HG03469 (cell line): ENCODE data around the gene CDH13.

ENCODE experiments used
- ATAC-seq: cut with Tn5 transposase; IDR thresholded peaks from one replicate; pipeline ENCODE4 v1.9.1; 2021; ENCODE audit warnings: mild to moderate bottlenecking, moderate library complexity, moderate number of reproducible peaks; ENCODE audit not compliant: unreplicated experiment

Gene CDH13

DNA sequence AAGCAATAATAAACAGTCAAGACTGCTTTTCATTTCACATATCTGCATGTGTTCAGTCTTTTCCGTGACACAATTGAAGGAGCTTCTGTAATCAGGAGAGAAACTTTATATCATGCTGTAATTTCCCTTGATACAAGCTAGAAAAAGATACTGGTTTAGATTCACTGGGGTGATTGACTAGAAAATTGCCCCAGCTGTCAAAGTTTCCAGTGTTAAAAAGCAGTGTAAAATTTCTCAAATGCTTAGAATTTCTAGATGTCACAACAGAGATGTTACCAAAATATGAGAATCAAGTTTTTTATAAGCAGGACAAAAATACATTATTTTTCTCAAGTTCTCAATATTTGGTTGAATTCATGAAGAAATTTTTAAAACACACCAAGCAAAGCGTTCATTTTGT is 888.6 kb downstream of the CDH13 start:
- no peak for ATAC-seq

DNA sequence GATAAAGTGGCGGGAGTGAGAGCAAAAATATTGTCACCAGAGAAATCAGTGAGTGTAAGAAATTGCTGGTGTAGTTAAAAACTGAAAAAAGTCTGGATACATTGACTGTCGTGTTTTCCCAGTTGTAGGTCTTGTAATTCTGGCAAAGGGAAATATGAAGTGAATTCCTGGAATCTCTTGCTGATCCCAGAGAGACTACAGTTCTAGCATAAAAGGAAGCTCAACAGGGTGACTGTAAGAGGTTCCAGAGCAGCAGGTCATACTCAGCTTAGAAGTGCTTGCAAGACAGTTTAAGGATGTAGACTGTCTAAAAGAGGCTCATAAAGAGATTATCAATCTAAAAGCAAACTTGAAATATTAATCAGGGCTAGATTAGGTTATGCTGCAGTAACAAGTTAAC is 890.2 kb downstream of the CDH13 start:
- no peak for ATAC-seq

DNA sequence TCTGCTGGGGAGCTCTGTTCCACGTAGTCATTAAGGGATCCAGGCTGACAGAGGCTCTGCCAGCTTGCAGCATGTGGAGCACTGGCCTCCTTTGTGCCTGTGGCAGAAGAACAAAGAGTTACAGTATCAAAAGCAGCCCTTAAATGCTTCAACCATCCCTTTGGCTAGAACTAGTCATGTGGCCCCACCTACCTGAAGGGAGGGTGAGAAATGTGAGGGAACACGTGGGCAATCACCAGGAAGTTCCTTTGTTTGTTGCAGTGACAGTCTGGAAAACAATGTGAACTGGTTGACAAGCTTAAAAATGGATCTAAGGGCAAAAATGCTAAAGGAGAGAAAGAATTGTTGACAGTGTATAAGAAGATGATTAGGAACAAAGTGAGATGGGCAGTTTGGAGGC is 890.6 kb downstream of the CDH13 start:
- no peak for ATAC-seq

DNA sequence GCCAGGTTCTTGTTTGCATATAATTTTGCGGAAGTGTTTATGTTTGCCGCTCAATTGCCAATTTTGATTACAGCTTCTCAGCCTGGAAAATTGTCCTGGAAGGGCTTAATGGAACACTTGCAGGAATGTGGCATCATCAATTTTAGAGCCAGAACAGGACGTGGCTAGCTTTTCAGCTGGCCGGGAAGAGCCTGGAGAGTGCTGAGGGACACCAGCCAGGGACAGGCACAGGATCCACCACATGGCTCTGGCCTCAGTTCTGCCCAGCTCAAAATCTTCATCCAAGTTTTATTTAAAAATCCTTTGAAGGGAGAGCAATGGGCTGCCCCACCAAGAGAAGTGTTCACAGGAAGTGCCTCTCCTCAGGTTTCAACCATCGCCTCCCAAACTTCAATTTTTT is 893.8 kb downstream of the CDH13 start:
- ATAC-seq = no peak

DNA sequence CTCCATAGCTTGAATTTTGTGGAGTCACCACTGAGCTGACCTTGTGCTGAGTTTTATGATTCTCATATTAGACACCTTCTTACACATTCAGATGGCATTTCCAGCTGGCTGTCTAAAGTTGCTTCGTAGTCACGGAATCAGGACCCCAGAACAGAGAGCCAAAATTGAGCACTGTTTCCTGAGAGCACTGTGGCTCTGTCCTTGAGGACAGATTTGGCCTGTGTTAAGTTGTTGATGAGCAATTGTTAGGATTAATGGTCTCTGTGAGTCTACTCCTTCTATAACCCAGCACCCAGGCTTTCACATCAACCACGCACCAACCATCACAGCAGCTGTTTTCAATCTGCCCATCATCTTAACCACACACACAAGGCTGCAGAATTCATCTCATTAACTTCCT is 903.5 kb downstream of the CDH13 start:
- no peak for ATAC-seq

DNA sequence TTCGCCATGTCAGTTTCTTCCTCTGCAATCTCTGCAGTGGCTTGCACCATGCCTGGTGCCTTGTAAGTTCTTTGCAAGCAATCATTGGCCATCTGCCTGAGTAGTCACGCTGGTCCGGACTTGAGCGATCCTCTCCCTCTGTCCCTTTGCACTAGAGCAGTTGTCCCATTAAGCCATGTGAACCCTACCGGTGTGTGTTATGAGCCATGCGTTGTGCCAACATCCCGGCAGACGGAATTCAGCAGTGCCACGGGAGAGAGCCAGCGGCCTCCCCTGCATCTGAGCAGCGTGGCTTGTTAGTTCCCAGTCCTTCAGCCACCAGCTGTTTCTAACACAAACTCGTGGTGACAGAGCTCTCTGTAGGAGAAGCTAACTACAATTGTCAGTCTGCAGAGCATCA is 905.9 kb downstream of the CDH13 start:
- ATAC-seq = no peak

DNA sequence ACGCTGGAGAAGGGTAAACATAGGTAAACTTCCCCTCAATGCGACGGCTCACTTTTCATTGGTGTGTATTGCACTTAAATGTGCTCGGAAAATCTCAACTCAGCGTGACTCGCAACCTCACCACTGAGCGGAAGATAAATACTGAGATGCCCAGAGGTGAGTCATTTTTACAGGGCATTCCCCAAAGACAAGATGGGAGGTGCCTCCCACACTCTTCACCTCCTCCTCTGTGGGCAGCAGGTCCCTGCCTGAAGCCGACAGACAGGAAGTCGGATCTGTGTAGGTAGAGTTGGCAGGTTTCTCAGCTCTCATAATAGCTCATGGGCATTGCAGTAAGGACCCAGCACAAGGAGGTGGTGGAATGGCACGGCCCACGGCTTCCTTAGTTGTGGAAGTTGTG is 906.4 kb downstream of the CDH13 start:
- no peak for ATAC-seq

DNA sequence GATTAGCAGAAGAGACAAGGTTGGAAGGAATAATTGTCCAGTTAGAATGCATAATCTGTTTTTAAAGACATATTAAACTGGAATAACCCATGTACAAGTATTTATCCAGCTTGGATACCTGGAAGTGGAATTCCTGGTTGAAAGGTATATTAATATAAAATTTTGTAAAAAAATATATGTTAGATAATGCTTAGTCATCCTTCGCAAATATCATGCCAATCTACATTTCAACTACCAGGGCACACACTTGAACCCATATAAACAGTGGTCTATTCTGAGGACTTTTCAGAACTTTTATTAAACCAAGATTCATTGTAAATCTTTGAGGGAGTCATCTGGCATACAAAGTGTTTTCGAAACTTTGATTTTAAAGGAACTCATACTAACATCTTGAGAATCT is 911.9 kb downstream of the CDH13 start:
- no peak for ATAC-seq

DNA sequence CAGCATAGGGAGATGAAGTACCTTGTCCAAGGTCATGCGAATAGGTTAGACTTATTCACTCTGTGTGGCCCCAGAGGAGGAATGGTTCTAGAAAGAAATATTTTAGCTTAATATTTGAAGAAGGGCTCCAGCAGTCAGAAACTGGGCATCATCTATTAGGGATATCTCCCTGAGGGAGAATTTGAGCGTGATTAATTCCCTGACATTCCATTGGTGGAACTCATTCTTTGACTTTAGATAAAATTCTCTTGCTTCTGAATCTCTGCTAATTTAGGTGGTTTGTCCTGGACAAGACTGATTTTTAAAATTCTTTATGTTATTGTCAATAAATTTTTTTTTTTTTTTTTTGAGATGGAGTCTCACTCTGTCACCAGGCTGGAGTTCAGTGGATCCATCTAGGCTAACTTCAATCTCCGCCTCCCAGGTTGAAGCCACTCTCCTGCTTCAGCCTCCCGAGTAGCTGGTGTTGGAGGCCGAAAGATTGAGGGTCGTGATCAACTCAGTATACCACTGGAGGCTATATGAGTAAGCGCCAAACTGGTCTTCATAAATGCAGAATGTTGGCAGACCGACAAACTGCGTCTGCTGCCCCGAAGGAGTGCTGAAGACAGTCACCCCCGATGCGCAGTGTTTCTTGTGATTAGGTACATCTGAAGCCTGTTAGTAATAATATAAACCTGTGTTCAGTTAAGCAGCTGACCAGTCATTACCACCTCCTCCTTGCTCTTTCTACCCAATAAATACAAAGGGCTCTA is 913.1 kb downstream of the CDH13 start:
- no peak for ATAC-seq

DNA sequence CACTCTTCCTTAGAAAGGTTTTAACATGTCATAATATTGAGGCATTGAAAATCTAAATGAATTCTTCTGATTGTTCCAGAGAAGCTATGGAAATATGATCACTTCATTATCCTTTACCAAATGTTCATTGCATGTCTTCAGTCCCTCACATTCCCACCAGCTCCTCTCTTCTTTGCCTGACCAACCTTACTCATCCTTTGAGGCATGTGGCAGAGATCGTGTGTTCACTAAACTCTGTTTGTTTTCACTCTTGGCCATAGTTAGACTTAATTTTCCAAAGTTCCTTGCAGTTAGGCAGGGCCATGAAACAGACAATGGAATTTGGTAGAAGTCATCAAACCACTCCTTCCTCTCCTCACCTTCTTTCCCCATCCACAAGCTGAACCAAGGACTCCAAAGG is 914.5 kb downstream of the CDH13 start:
- ATAC-seq = no peak

DNA sequence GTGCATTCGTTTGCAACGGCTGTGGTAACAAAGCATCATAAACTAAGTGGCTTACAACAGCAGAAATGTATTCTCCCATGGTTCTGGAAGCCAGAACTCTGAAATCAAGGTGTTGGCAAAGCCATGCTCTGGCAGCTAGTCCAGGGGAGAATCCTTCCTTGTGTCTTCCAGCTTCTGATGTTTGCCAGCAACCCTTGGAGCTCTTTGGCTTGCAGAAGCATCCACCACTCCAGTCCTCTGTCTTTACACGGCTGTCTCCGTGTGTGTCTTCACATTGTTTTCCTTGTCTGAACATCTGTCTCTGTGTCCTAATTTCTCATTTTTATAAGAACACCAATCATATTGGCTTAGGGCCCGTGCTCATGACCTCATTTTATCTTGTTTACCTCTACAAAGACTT is 915.7 kb downstream of the CDH13 start:
- no peak for ATAC-seq

DNA sequence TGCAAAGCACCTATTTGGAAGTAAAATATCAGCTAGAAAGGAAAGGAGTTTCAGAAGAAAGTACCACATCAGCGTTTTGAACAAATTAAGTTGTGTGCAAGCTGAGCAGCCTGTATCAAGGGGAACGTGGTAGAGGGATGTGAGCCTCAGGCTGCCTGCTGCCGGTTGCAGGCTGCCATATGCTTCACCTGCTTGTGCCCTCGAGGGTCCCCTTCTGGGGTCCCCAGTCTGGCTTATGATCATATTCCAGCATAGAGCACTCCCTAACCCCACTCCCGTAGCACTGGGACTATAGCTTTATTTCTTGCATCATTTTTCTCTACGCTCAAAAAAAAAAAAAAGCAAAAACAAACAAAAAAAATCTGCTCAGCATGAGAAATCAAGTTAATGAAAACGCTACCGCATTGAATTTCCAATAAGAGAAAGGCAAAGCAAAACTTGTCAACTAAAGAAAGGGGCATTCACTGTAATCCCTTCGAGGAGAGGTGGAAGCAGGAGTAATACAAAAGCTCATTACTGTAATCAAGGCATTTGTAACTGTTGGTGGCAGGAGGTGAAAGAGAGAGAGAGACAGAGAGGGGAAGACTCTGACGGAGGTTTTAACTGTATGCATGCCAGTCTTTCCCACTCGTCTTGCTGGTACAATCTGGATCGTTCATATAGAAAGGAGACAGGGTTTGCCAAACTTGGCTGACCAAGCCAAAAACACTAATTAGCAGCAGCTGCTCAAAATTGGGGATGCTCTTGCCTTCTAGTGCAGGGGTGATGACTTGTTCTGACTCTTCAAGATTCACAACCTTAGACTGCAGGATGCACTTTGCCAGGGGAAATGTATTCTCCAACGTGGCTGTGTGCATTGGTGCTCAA is 922.8 kb downstream of the CDH13 start:
- ATAC-seq = no peak

DNA sequence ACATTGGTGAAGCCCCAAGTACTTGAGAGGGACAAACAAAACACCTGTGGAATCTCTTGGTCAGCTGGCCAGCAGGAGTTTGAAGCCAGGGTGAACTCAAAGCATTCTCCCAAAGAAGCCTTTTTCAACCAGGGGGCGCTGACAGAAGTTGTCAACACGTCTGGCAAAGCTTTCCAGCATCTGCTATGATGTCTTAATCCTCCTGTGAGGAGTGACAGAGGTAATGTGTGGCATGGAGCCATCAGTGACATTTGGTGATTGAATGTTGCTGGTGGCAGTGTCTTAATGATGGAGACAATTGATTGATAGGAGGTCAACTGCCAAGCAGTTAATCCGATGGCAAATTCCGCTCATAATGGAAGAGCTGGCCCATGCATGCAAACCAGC is 923.4 kb downstream of the CDH13 start:
- no peak for ATAC-seq

DNA sequence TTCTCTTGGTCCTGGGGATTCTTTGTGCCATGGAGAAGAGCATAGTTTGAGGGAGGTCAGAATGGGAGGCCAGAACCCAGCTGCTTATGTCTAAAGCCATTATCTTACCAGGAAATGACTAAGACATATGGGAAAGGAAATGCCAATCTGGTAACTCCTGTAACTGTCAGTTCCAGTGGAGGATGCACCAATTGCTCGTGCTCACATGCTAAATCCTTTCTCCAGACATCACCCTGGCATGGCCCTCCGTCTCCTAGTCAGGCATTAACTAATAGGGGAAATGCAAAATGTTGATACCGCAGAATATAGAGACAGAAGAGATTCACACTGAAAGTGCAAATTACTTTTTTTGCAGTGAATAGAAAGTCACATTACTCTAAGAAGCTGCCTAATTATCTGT is 925.5 kb downstream of the CDH13 start:
- ATAC-seq = no peak

DNA sequence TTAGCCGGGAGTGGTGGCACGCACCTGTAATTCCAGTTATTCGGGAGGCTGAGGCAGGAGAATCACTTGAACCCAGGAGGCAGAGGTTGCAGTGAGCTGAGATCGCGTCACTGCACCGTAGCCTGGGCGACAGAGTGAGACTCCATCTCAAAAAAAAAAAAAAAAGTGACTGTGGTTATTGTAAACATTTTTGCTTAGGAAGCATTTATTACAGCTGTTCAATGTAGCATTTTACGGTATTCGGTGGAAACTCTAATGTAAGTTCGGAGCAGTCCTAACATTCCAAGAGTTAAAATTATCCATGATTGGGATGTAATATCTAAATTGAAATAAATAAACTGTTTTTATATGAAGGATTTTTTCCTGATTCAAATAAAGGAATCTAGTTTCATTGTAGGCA is 926.2 kb downstream of the CDH13 start:
- ATAC-seq = no peak

DNA sequence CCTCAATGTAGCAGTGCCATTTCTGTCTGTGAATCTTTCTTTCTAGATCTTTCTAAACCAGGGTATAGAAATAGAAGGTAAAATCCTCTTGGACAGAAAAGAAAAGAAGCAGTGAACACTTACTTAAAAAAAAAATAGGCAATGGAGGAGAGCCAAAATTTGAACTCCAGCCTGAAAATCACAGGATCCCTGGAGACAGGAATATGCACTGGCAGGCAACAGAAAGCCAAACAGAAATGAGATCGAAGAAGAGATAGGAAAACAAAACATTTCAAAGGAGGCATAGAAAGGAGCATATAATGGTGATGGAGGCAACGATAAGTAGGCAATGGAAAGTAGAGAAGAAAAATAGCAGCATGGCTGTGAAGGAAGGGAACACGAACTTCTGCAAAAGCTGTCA is 927.3 kb downstream of the CDH13 start:
- no peak for ATAC-seq

DNA sequence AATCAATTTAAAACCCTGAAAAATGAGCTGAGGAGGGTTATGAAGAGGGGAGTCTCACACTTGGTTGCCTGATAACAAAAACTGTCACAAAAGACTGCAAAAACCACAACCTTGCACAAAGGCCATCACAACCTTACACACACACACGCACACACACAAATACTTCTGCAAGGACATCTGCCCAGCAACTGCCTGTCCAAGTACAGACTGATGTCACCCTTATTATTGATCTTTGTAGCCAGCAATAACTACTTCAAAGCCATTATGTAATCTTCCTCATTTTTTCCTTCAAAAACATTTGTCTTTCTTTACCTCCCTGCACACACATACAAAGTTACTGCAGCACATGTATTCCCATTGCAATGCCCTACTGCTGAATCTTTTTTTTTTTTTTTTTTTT is 927.8 kb downstream of the CDH13 start:
- ATAC-seq = no peak

DNA sequence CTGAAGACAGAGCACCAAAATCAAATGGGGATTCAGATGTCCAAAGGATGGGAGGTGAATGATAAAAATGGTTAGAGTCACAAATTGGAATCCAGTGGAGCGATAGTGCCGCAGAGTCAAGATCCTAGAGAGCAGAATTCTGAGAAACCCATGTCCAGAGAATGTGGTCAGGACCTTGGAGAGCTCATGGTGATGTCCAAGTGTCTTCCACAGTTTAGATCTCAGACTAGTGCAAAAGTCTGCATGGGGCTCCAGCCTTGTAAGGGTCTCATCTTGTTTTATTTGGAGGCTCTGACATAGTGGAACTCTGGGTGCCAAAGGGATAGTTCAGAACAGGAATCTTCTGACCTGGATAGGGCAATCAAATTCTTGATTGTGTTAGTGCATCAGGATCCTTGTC is 935.1 kb downstream of the CDH13 start:
- ATAC-seq = no peak

DNA sequence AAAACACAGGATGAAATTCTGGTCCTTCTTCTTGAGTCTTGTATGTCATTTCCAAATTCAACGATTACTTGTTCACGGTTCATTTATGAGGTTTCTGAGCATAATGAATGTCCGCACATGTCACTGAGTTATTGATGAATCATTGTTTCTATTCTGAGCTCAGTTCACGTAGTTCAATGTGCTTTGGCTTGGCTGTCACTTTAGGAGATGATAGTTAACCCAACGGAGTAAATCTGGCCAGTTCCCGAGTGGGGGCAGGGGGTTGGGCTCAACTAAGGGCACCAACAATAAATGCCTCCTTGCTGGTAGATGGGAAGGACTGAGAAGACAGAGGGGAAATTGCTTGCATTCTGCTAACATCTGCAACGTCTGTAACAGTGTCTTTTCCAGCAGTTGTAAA is 941.6 kb downstream of the CDH13 start:
- ATAC-seq = no peak

DNA sequence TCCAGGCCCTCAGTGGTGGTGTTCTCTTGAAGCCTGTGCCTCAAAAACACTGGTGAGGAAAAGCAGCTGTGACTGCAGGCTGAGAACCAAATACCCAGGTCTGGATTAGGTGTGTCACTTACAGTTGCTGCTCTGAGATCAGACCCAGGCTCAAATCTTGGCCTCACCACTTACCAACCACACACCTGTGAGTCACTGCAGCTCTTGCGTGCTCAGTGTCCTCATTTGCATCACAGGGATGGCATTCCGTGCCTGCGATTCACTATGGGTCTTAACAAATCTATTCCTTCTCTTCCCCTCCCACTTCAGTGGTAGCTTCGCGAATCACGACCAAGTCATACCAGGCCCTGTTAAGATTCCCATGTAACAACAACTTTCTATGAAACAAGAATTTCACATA is 947.6 kb downstream of the CDH13 start:
- no peak for ATAC-seq

DNA sequence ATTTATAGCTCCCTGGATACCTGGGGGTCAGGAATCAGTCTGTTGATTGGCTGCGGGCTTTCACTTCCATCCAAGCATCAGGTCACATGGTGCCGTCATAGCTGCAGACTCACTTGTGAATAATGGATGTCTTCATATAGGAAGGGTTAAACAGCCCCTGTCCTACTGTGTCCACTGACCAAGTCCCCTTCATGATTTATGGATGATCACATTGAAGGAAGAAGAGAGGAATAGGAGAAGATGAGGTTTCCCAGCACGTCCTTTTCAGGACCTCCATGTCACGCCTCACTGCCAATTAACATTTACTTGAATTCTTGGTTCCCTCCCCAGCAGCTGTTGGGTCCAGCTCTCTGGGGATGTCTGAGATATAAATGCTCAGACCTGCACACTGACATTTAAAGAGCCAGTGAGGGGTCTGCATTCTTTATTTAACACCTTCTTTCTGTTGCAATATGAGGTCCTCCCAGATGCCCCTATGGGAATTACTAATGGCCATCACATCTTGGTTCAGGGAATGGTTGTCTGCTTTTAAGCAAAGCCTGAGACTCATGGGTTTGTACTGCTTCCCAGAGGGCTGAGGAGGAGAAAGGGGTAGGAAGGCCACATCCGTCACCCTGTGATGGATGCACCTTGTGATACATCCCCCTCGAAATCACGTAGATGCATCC is 950.4 kb downstream of the CDH13 start:
- no peak for ATAC-seq

DNA sequence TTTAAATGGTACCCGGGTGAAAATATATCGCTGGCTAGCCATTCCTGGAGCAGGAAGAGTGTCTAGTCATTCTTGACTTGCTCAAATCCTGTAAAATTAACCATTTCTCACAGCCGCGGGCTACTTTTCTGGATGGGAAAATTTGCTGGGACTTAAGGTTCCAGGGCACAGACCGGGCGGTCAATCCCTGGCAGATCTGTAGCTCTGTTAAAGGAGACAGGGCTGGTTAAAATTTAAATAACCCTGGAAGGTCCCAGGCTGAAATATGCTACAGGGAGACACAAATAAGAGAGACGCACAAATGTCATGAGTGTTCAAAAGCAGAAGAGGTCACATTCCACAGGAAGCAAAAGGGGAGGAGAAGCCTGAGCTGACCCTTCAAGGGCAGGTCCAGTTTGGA is 951.4 kb downstream of the CDH13 start:
- no peak for ATAC-seq
